GM12864 (cell line): Measurements from ENCODE around the gene ESYT2.

Experiments
- DNase-seq: peaks from one replicate; pipeline ENCODE4 v3.0.0-alpha.2; 2011; ENCODE audit warnings: low read depth
- H3K4me3 ChIP-seq: 2 replicates; pipeline ENCODE4 v1.5.1; 2011; ENCODE audit warnings: mild to moderate bottlenecking, low read depth, low read length, control low read depth
- TF ChIP-seq, protein P1 (sequence below): IDR thresholded peaks from 2 replicates; pipeline ENCODE4 v1.5.1; 2011; ENCODE audit warnings: low read depth, mild to moderate bottlenecking, moderate library complexity, low read length, control low read depth, inconsistent platforms; ENCODE audit errors: missing control alignments

Gene ESYT2

DNA sequence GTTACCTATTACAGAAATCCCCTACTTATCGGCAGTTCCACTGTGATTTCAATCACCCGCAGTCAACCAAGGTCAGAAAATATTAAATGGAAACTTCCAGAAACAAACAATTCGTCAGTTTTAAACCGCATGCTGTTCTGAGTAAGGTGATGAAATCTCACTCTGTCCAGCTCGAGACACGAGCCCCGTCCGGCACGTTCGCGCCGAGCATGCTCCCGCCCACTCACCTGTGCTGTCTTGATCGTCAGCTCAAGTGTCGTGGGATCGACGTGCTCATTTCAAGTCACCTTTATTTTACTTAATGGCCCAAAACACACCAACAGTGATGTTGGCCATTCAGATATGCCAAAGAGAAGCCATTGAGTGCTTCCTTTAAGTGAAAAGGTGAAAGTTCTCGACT, 21.2 kb downstream of the ESYT2 start:
- DNase-seq, result no peak
- H3K4me3 ChIP-seq, result no peak overlapping the region
- TF ChIP-seq, protein P1, sequence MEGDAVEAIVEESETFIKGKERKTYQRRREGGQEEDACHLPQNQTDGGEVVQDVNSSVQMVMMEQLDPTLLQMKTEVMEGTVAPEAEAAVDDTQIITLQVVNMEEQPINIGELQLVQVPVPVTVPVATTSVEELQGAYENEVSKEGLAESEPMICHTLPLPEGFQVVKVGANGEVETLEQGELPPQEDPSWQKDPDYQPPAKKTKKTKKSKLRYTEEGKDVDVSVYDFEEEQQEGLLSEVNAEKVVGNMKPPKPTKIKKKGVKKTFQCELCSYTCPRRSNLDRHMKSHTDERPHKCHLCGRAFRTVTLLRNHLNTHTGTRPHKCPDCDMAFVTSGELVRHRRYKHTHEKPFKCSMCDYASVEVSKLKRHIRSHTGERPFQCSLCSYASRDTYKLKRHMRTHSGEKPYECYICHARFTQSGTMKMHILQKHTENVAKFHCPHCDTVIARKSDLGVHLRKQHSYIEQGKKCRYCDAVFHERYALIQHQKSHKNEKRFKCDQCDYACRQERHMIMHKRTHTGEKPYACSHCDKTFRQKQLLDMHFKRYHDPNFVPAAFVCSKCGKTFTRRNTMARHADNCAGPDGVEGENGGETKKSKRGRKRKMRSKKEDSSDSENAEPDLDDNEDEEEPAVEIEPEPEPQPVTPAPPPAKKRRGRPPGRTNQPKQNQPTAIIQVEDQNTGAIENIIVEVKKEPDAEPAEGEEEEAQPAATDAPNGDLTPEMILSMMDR, result no peak

DNA sequence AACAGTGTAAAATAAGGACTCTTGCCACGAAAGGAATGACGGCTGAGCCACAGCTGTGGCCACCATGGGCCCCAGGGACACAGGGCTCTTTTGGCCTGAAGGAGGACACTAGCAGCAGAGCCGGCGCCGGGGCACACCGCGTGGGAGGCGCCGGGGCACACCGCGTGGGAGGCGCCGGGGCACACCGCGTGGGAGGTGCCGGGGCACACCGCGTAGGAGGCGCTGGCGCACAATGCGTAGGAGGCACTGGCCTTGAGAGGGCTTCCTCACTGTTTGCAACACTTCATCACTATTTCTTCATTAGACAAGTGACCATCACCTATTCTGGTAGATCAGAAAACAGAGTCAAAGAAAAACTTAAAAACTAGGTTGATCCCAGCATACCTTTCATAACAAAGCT, 23.4 kb downstream of the ESYT2 start:
- DNase-seq, result no peak
- TF ChIP-seq, protein P1, result no peak
- H3K4me3 ChIP-seq, result no peak overlapping the region

DNA sequence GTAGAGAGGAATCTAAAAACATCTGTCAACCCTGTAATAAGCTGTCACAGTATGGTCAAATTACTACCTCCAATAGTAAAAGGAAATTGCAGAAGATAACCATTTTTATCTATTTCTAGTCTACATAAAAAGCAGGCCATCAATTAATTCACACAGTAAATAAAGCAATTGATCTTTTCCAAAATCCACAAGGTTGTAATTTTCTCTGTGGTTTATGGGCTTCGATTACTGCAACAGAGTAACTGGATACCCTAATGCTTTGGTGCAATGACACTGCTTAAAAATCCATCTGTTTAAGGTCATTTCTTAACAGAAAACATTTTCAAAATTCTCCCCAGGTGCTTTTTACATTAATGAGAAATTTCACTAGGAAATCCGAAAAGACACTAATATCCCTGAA, 23.9 kb downstream of the ESYT2 start:
- TF ChIP-seq, protein P1, result no peak
- DNase-seq, result no peak
- no peak overlapping the region for H3K4me3 ChIP-seq

DNA sequence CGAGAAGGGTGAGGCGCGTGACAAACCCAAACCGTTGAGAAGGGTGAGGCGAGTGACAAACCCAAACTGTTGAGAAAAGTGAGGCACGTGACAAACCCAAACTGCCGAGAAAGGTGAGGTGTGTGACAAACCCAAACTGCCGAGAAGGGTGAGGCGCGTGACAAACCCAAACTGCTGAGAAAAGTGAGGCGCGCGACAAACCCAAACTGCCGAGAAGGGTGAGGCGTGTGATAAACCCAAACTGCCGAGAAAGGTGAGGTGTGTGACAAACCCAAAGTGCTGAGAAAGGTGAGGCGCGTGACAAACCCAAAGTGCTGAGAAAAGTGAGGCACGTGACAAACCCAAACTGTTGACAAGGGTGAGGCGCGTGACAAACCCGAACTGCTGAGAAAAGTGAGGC, 25.0 kb downstream of the ESYT2 start:
- TF ChIP-seq, protein P1, result no peak
- no peak for DNase-seq

DNA sequence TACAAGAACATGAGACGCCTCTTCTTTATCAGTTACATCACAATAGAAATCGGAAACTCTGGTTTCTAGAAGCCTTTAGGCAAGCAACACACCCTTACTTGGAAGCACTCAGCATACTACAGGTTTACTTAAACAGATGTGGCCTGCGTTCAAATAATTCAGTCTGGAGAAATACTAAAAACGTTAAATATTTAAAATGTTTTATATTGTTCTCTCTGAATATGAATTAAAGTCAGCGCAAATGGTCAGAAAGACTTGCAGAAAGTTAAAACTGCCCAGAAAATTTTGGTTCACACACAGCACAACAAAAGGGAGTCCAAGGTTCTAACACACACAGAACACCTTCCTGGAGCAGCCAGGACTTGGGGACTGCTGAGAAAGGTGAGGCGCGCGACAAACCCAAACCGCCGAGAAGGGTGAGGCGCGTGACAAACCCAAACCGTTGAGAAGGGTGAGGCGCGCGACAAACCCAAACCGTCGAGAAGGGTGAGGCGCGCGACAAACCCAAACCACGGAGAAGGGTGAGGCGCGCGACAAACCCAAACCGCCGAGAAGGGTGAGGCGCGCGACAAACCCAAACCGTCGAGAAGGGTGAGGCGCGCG, 25.8 kb downstream of the ESYT2 start:
- DNase-seq, result no peak
- no peak overlapping the region for H3K4me3 ChIP-seq
- TF ChIP-seq, protein P1, result no peak

More for the DNA sequence above, 25.0 kb downstream of the ESYT2 start:
- no peak overlapping the region for H3K4me3 ChIP-seq

DNA sequence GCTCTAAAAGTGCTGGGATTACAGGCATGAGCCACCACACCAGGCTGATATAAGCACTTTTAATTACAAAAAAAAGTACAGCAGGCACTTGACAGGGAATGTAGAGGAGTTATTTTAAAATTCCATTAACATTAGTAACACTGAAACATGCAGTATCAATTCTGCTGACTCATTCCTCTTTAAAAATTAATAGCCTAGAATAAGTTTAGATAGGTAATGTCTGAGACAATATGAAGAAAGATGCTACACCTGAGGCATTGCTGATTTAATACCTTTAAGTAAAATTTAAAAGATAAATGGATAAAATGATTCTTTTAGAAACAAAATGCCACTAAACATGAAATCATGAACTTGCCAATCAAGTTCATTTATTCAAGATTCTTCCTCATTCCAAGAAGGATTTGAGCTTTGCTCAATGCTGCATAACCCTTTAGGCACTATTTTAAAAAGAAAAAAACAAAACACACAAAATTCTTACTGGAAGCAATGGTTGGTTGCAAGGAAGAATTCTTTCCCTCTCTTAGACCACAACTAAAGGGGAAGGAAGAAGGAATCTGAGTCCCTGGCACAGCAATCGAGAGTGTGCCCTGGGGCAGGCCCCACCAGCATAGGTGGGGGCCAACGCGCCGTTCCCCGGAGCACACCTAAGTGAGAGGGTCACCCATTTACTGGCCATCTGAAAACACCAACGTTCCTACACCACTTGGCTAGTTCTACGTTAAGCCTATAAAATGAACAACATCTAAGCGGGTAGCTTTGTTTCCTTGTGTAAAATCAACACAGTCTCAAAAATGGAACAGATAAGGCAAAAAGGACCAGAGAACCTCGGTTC, 26.6 kb downstream of the ESYT2 start:
- no peak for DNase-seq
- H3K4me3 ChIP-seq, result no peak overlapping the region
- TF ChIP-seq, protein P1, result no peak
